HepG2 (cell line): ENCODE data around the gene THOC7. TPM values are rescaled to one million over a fixed set of nuclear protein-coding genes. Genes with fewer than 3 reads are reported as not detected.

Experiments used
- ATAC-seq: fragments of 200-7000 bp; cut with Tn5 transposase; 3 replicates; pipeline ENCODE4 v1.9.1; 2020; ENCODE audit warnings: mild to moderate bottlenecking, moderate library complexity
- BruUV-seq: library from RNA; stranded (reverse); fragments of 400-500 nt; replicated peaks from 2 replicates; lab custom pipeline; 2021; lab: Mats Ljungman, UMichigan
- CTCF ChIA-PET: fragments of 300-600 bp; formaldehyde crosslinking; extraction: SDS; loops from one replicate; lab custom pipeline; 2021; ENCODE audit warnings: low total read pairs, inconsistent platforms, low intra/inter-chr PET ratio; lab: Yijun Ruan, JAX
- POLR2A ChIA-PET: fragments of 350-600 bp; sonication (Branson Sonifier 250); formaldehyde crosslinking; loops from one replicate; lab custom pipeline; 2020; ENCODE audit warnings: antibody characterized with exemption, inconsistent platforms; lab: Yijun Ruan, JAX
- DNase-seq: peaks from one replicate; pipeline ENCODE4 v3.0.0-alpha.2; 2015; ENCODE audit warnings: low spot score
- FAIRE-seq: peaks from 3 replicates; lab custom pipeline; 2011; peaks lifted over from hg19 to GRCh38; lab: Jason Lieb, UNC
- H2AFZ ChIP-seq: one replicate; pipeline ENCODE4 v1.6.1; 2011; ENCODE audit warnings: low read length, inconsistent platforms
- H3K27ac ChIP-seq: fragments of 300-600 bp; 3 replicates; pipeline ENCODE4 v1.8.0; 2011; ENCODE audit warnings: mixed run types, mild to moderate bottlenecking, mixed read lengths, low read length, inconsistent platforms; ENCODE audit not compliant: insufficient read depth; ENCODE audit errors: extremely low read length
- H3K27me3 ChIP-seq, 2 experiments: fragments of 200-600 bp in 1 of 2; 2 replicates in 1 of 2; 3 replicates in 1 of 2; pipeline versions ENCODE4 v1.6.0 to v1.8.0; 2011; ENCODE audit warnings: low read length in 2 of 2, mild to moderate bottlenecking in 2 of 2, moderate library complexity in 2 of 2, inconsistent platforms in 1 of 2; ENCODE audit not compliant: insufficient read depth in 2 of 2, control insufficient read depth in 1 of 2
- H3K36me3 ChIP-seq, 2 experiments: fragments of 200-600 bp in 1 of 2; replicated peaks in 1 of 2; 2 replicates in 1 of 2; 3 replicates in 1 of 2; pipeline versions ENCODE4 v1.5.1 to v1.8.0; 2011; ENCODE audit warnings: low read length in 2 of 2, inconsistent platforms in 1 of 2; ENCODE audit not compliant: insufficient read depth in 2 of 2, control insufficient read depth in 1 of 2
- H3K4me1 ChIP-seq: 2 replicates; pipeline ENCODE4 v1.5.1; 2012; ENCODE audit warnings: low read length, inconsistent platforms; ENCODE audit not compliant: insufficient read depth
- H3K4me2 ChIP-seq: 2 replicates; pipeline ENCODE4 v1.6.0; 2011; ENCODE audit warnings: low read depth, low read length, inconsistent platforms
- H3K4me3 ChIP-seq, 3 experiments: fragments of 200-600 bp in 1 of 3; sonication (generic), shearing (Covaris generic) in 1 of 3; replicated peaks in 1 of 3; 2 replicates each; pipeline ENCODE4 v1.5.1; 2011 to 2016; ENCODE audit warnings: low read length in 3 of 3, inconsistent platforms in 2 of 3, low read depth in 2 of 3, mild to moderate bottlenecking in 2 of 3, control low read depth in 1 of 3, mixed read lengths in 1 of 3; ENCODE audit not compliant: insufficient read depth in 1 of 3
- H3K79me2 ChIP-seq: one replicate; pipeline ENCODE4 v1.6.1; 2011; ENCODE audit warnings: low read length, inconsistent platforms; ENCODE audit not compliant: insufficient read depth
- H3K9ac ChIP-seq: 2 replicates; pipeline ENCODE4 v1.6.0; 2011; ENCODE audit warnings: mild to moderate bottlenecking, low read depth, low read length, inconsistent platforms; ENCODE audit not compliant: insufficient read depth
- H3K9me3 ChIP-seq: 2 replicates; pipeline ENCODE4 v1.5.1; 2012; ENCODE audit warnings: mild to moderate bottlenecking, low read length
- H4K20me1 ChIP-seq: 2 replicates; pipeline ENCODE4 v1.6.0; 2011; ENCODE audit warnings: inconsistent platforms, mild to moderate bottlenecking, low read length, moderate library complexity; ENCODE audit not compliant: insufficient read depth
- FOXP4 ChIP-seq: sonication (generic); formaldehyde crosslinking; IDR thresholded peaks from 2 replicates; pipeline ENCODE4 v1.4.0; 2020; ENCODE audit warnings: missing genetic modification reagents
- GPN1 ChIP-seq: sonication (generic); formaldehyde crosslinking; IDR thresholded peaks from 2 replicates; pipeline ENCODE4 v1.5.1; 2020; ENCODE audit warnings: missing genetic modification reagents, borderline replicate concordance
- KLF11 ChIP-seq: IDR thresholded peaks from 2 replicates; pipeline ENCODE4 v1.6.1; 2016; ENCODE audit warnings: missing compliant biosample characterization
- MNT ChIP-seq: fragments of 450-650 bp; IDR thresholded peaks from 2 replicates; pipeline ENCODE4 v1.6.1; 2016
- NFKBIZ ChIP-seq: IDR thresholded peaks from 2 replicates; pipeline ENCODE4 v1.6.1; 2018; ENCODE audit warnings: missing genetic modification reagents, missing compliant biosample characterization
- POLR2G ChIP-seq: fragments of 200-400 bp; formaldehyde crosslinking; IDR thresholded peaks from 2 replicates; pipeline ENCODE4 v1.6.1; 2018; ENCODE audit warnings: mild to moderate bottlenecking, low read depth, low read length, moderate library complexity
- SMAD9 ChIP-seq: sonication (generic); formaldehyde crosslinking; IDR thresholded peaks from 2 replicates; pipeline ENCODE4 v1.5.1; 2020; ENCODE audit warnings: mild to moderate bottlenecking, missing genetic modification reagents
- SNAI1 ChIP-seq: sonication (generic); formaldehyde crosslinking; IDR thresholded peaks from 2 replicates; pipeline ENCODE4 v1.5.0; 2020; ENCODE audit warnings: mild to moderate bottlenecking, missing genetic modification reagents, borderline replicate concordance
- TMF1 ChIP-seq: sonication (generic); formaldehyde crosslinking; IDR thresholded peaks from 2 replicates; pipeline ENCODE4 v1.8.1; 2022; ENCODE audit warnings: low read depth, missing genetic modification reagents
- TOPORS ChIP-seq: sonication (generic); formaldehyde crosslinking; IDR thresholded peaks from 2 replicates; pipeline ENCODE4 v1.8.0; 2023; ENCODE audit warnings: mild to moderate bottlenecking, missing genetic modification reagents
- ZNF713 ChIP-seq: sonication (generic); formaldehyde crosslinking; IDR thresholded peaks from 2 replicates; pipeline ENCODE4 v1.4.0; 2020; ENCODE audit warnings: mild to moderate bottlenecking, missing genetic modification reagents
- ZNF75D ChIP-seq: sonication (generic); formaldehyde crosslinking; IDR thresholded peaks from 2 replicates; pipeline ENCODE4 v1.8.1; 2023; ENCODE audit warnings: missing genetic modification reagents, mild to moderate bottlenecking, borderline replicate concordance
- ZNF770 ChIP-seq: sonication (generic); formaldehyde crosslinking; IDR thresholded peaks from 2 replicates; pipeline ENCODE4 v1.5.0; 2020; ENCODE audit warnings: mild to moderate bottlenecking, missing genetic modification reagents
- ZNF782 ChIP-seq: sonication (generic); formaldehyde crosslinking; IDR thresholded peaks from 2 replicates; pipeline ENCODE4 v1.4.0; 2020; ENCODE audit warnings: missing genetic modification reagents, mild to moderate bottlenecking, borderline replicate concordance
- WGBS: methylation state at CpG from one replicate; pipeline ENCODE4 v1.1.6; 2017; ENCODE audit warnings: low lambda C conversion rate; 5-methylcytosine and 5-hydroxymethylcytosine counted together
- in situ Hi-C: cut with HindIII; loops from 2 replicates; pipeline ENCODE4 v1.10.0; 2017; ENCODE audit warnings: low pct_unique_long_range_greater_than_20kb; ENCODE audit not compliant: extremely low pct_ligation_motif_present
- intact Hi-C: fragments of 100-400 bp; cut with micrococcal nuclease; formaldehyde crosslinking; loops from one replicate; pipeline ENCODE4 v1.10.0; 2022; ENCODE audit not compliant: unreplicated experiment
- polyA plus RNA-seq, 8 experiments: library from polyadenylated mRNA; depleted of rRNA in 3 of 8; stranded (reverse) in 7 of 8; unstranded in 1 of 8; fragments of >200 nt; fragmentation: Illumina TruSeq in 4 of 8; extraction: Trizol in 4 of 8; gene quantifications; 2 replicates each; pipeline versions ENCODE4 v1.2.1 to v1.2.3, GENCODE V29; 2011 to 2016; ENCODE audit warnings: low read depth in 4 of 8, missing spikeins in 1 of 8, mixed read lengths in 1 of 8; ENCODE audit not compliant: insufficient read depth in 1 of 8
- total RNA-seq, 5 experiments: library from RNA; depleted of rRNA; stranded (reverse); fragments of >200 nt; fragmentation: Illumina TruSeq; extraction: Trizol; gene quantifications; 2 replicates each; pipeline ENCODE4 v1.2.3, GENCODE V29; 2016; ENCODE audit warnings: low read depth in 1 of 5

Gene THOC7
- total and polyA plus RNA-seq, 2 of the 13 experiments (the other 11 are each of a cell fraction or from before 2014, with no cell fraction given), result 32.8 to 63.5 TPM

- FAIRE-seq, result no peak
- Histone ChIP-seq H3K27me3 (no peaks in the 10 kb centered on the region), H3K4me2 (no peak overlapping the region), H3K79me2 (peaks cover 2% of the 10 kb centered on the region), H3K9me3 (no peaks in the 10 kb centered on the region), H2AFZ (no peak overlapping the region), H3K4me3 (no peak overlapping the region), H4K20me1 (no peaks in the 10 kb centered on the region), H3K27ac (no peak overlapping the region), H3K9ac (no peak overlapping the region), H3K4me1 (no peaks in the 10 kb centered on the region), H3K36me3 (no peaks in the 10 kb centered on the region; a peak in 1 of 5 replicates)
- CTCF ChIA-PET, result no interaction called here
- no peak for TF ChIP-seq NFKBIZ (CRISPR knock-in tag)
- TF ChIP-seq ZNF770 (CRISPR knock-in tag), result no peak
- no peak for TF ChIP-seq TOPORS (CRISPR knock-in tag)
- no peak for TF ChIP-seq TMF1 (CRISPR knock-in tag)
- no peak for TF ChIP-seq ZNF75D (CRISPR knock-in tag)
- TF ChIP-seq MNT, result no peak
- no peak for TF ChIP-seq POLR2G
- no peak for TF ChIP-seq ZNF713 (CRISPR knock-in tag)
- TF ChIP-seq ZNF782 (CRISPR knock-in tag), result no peak
- no peak for TF ChIP-seq SMAD9 (CRISPR knock-in tag)
- no peak for TF ChIP-seq GPN1 (CRISPR knock-in tag)
- TF ChIP-seq FOXP4 (CRISPR knock-in tag), result no peak
- no peak for TF ChIP-seq SNAI1 (CRISPR knock-in tag)
- no peak for TF ChIP-seq KLF11 (CRISPR knock-in tag)
- BruUV-seq, result no TSS peak
- in situ Hi-C loops (no loop called here), intact Hi-C loops (no loop called here)
- 96% methylated on average over 4 of the region's 4 CpGs for WGBS
- POLR2A ChIA-PET, result no interaction called here
- no peak for ATAC-seq
- no peak for DNase-seq
Observed at GRCh38 chr3:63849175-63849574, 14.4 kb downstream of the THOC7 start.
